IMR-90 (cell line): ENCODE data around the gene CACNG6. TPM values are rescaled to one million over a fixed set of nuclear protein-coding genes. Genes with fewer than 3 reads are reported as not detected.

Experiments used
- ATAC-seq: fragments of 200-7000 bp; cut with Tn5 transposase; 2 replicates; pipeline ENCODE4 v1.9.1; 2020; ENCODE audit warnings: low read depth, mild to moderate bottlenecking, moderate library complexity
- BruUV-seq: library from RNA; stranded (reverse); fragments of 400-500 nt; replicated peaks from 2 replicates; lab custom pipeline; 2021; lab: Mats Ljungman, UMichigan
- CTCF ChIA-PET: fragments of 300-600 bp; formaldehyde crosslinking; extraction: SDS; loops from one replicate; lab custom pipeline; 2021; ENCODE audit warnings: antibody characterized with exemption; lab: Yijun Ruan, JAX
- POLR2A ChIA-PET: fragments of 300-600 bp; sonication (Branson Sonifier 250); formaldehyde crosslinking; loops from one replicate; lab custom pipeline; 2022; ENCODE audit warnings: antibody characterized with exemption; ENCODE audit not compliant: unreplicated experiment; lab: Charles Lee
- DNase-seq: peaks from one replicate; pipeline ENCODE4 v3.0.0; 2013
- H2AFZ ChIP-seq: replicated peaks from 2 replicates; pipeline ENCODE3; 2013; ENCODE audit warnings: low read length, mild to moderate bottlenecking; ENCODE audit not compliant: poor library complexity
- H2AK5ac ChIP-seq: 2 replicates; pipeline ENCODE4 v1.6.1; 2013; ENCODE audit warnings: low read depth, low read length, inconsistent platforms
- H2AK9ac ChIP-seq: replicated peaks from 2 replicates; pipeline ENCODE3; 2013; ENCODE audit warnings: mild to moderate bottlenecking, low read depth, low read length, moderate library complexity; ENCODE audit not compliant: poor library complexity
- H2BK120ac ChIP-seq: 2 replicates; pipeline ENCODE4 v1.6.1; 2013; ENCODE audit warnings: low read depth, low read length, inconsistent platforms
- H2BK15ac ChIP-seq: 3 replicates; pipeline ENCODE4 v1.6.1; 2013; ENCODE audit warnings: low read depth, low read length, inconsistent platforms
- H2BK20ac ChIP-seq: 2 replicates; pipeline ENCODE4 v1.6.1; 2013; ENCODE audit warnings: low read depth, mild to moderate bottlenecking, inconsistent platforms, low read length, moderate library complexity
- H2BK5ac ChIP-seq: 2 replicates; pipeline ENCODE4 v1.6.1; 2013; ENCODE audit warnings: mild to moderate bottlenecking, low read depth, low read length, inconsistent platforms; ENCODE audit not compliant: poor library complexity, severe bottlenecking
- H3K14ac ChIP-seq: replicated peaks from 2 replicates; pipeline ENCODE4 v1.6.1; 2013; ENCODE audit warnings: low read depth, low read length, inconsistent platforms
- H3K18ac ChIP-seq: 2 replicates; pipeline ENCODE4 v1.6.1; 2013; ENCODE audit warnings: low read depth, low read length, control low read depth
- H3K23ac ChIP-seq: 2 replicates; pipeline ENCODE4 v1.6.1; 2013; ENCODE audit warnings: low read depth, low read length, inconsistent platforms
- H3K27ac ChIP-seq: 2 replicates; pipeline ENCODE4 v1.5.1; 2013; ENCODE audit warnings: mild to moderate bottlenecking, control low read depth, low read length; ENCODE audit not compliant: insufficient read depth
- H3K27me3 ChIP-seq: 2 replicates; pipeline ENCODE4 v1.6.1; 2013; ENCODE audit warnings: low read length; ENCODE audit not compliant: control insufficient read depth, insufficient read depth
- H3K36me3 ChIP-seq: 2 replicates; pipeline ENCODE4 v1.6.1; 2013; ENCODE audit warnings: low read length, mixed read lengths; ENCODE audit not compliant: control insufficient read depth, insufficient read depth
- H3K4ac ChIP-seq: 2 replicates; pipeline ENCODE4 v1.6.1; 2013; ENCODE audit warnings: low read depth, low read length, inconsistent platforms
- H3K4me1 ChIP-seq: 2 replicates; pipeline ENCODE4 v1.6.1; 2013; ENCODE audit warnings: low read length, mixed read lengths; ENCODE audit not compliant: control insufficient read depth, insufficient read depth
- H3K4me2 ChIP-seq: 2 replicates; pipeline ENCODE4 v1.6.1; 2013; ENCODE audit warnings: low read depth, mild to moderate bottlenecking, control low read depth, low read length, moderate library complexity
- H3K4me3 ChIP-seq: 2 replicates; pipeline ENCODE4 v1.5.1; 2013; ENCODE audit warnings: low read depth, mild to moderate bottlenecking, control low read depth, low read length, moderate library complexity; ENCODE audit not compliant: insufficient read depth
- H3K56ac ChIP-seq: 2 replicates; pipeline ENCODE4 v1.6.1; 2013; ENCODE audit warnings: low read length, inconsistent platforms; ENCODE audit not compliant: insufficient read depth; ENCODE audit errors: extremely low read depth
- H3K79me1 ChIP-seq, 2 experiments: 2 replicates each; pipeline ENCODE4 v1.6.1; 2013; ENCODE audit warnings: low read length in 2 of 2, inconsistent platforms in 1 of 2, low read depth in 1 of 2
- H3K9ac ChIP-seq: 2 replicates; pipeline ENCODE4 v1.6.1; 2013; ENCODE audit warnings: low read depth, low read length, control low read depth
- H3K9me1 ChIP-seq: 2 replicates; pipeline ENCODE4 v1.6.1; 2013; ENCODE audit warnings: low read length, inconsistent platforms; ENCODE audit not compliant: insufficient read depth
- H3K9me3 ChIP-seq: 2 replicates; pipeline ENCODE4 v1.6.1; 2013; ENCODE audit warnings: low read length; ENCODE audit not compliant: control insufficient read depth, insufficient read depth
- H4K20me1 ChIP-seq: 2 replicates; pipeline ENCODE4 v1.6.1; 2013; ENCODE audit warnings: low read length, inconsistent platforms; ENCODE audit not compliant: insufficient read depth
- H4K5ac ChIP-seq: 2 replicates; pipeline ENCODE4 v1.6.1; 2013; ENCODE audit warnings: mild to moderate bottlenecking, low read depth, low read length, control low read depth
- H4K8ac ChIP-seq, 2 experiments: 2 replicates each; pipeline ENCODE4 v1.6.1; 2013; ENCODE audit warnings: low read depth in 2 of 2, low read length in 2 of 2, control low read depth in 1 of 2, inconsistent platforms in 1 of 2
- H4K91ac ChIP-seq: 2 replicates; pipeline ENCODE4 v1.6.1; 2013; ENCODE audit warnings: low read depth, low read length, inconsistent platforms; ENCODE audit not compliant: insufficient read depth
- BHLHE40 ChIP-seq: fragments of 150-350 bp; IDR thresholded peaks from 2 replicates; pipeline ENCODE4 v1.6.1; 2016; ENCODE audit warnings: mild to moderate bottlenecking, low read depth, low read length
- CEBPB ChIP-seq: IDR thresholded peaks from 2 replicates; pipeline ENCODE4 v1.6.1; 2012; ENCODE audit warnings: low read depth, low read length, improper control_type of control experiment
- CHD1 ChIP-seq: IDR thresholded peaks from 2 replicates; pipeline ENCODE4 v1.6.1; 2012; ENCODE audit warnings: low read depth, low read length, improper control_type of control experiment
- FOS ChIP-seq: fragments of 150-350 bp; IDR thresholded peaks from 2 replicates; pipeline ENCODE4 v1.6.1; 2016; ENCODE audit warnings: low read depth, low read length
- MAFK ChIP-seq: IDR thresholded peaks from 2 replicates; pipeline ENCODE4 v1.6.1; 2012; ENCODE audit warnings: low read depth, low read length, improper control_type of control experiment
- MAZ ChIP-seq: IDR thresholded peaks from 2 replicates; pipeline ENCODE4 v1.6.1; 2012; ENCODE audit warnings: low read depth, mild to moderate bottlenecking, low read length, improper control_type of control experiment, moderate library complexity, borderline replicate concordance
- MXI1 ChIP-seq: IDR thresholded peaks from 2 replicates; pipeline ENCODE4 v1.6.1; 2012; ENCODE audit warnings: low read depth, mild to moderate bottlenecking, low read length, moderate library complexity, borderline replicate concordance
- NFE2L2 ChIP-seq: fragments of 150-350 bp; IDR thresholded peaks from 2 replicates; pipeline ENCODE4 v1.6.1; 2016; ENCODE audit warnings: low read depth, mild to moderate bottlenecking, low read length
- POLR2A ChIP-seq: IDR thresholded peaks from 2 replicates; pipeline ENCODE4 v1.6.1; 2012; ENCODE audit warnings: mild to moderate bottlenecking, low read depth, low read length
- RAD21 ChIP-seq: IDR thresholded peaks from 2 replicates; pipeline ENCODE4 v1.6.1; 2012; ENCODE audit warnings: low read length, improper control_type of control experiment
- RCOR1 ChIP-seq: IDR thresholded peaks from 2 replicates; pipeline ENCODE4 v1.6.1; 2012; ENCODE audit warnings: mild to moderate bottlenecking, low read length, improper control_type of control experiment; ENCODE audit not compliant: insufficient replicate concordance
- RFX5 ChIP-seq: IDR thresholded peaks from 2 replicates; pipeline ENCODE4 v1.8.0; 2012; ENCODE audit warnings: low read depth, mild to moderate bottlenecking, low read length, moderate library complexity
- SMC3 ChIP-seq: fragments of 150-350 bp; IDR thresholded peaks from 2 replicates; pipeline ENCODE4 v1.6.1; 2016; ENCODE audit warnings: low read depth, mild to moderate bottlenecking, antibody characterized with exemption, low read length, moderate library complexity
- WGBS, 2 experiments: methylation state at CpG; one replicate each; pipeline versions ENCODE4 v1.1.5 to v1.1.7; 2013; ENCODE audit warnings: missing lambda C conversion rate in 2 of 2; ENCODE audit not compliant: insufficient read length in 1 of 2; ENCODE audit errors: extremely low coverage in 2 of 2; 5-methylcytosine and 5-hydroxymethylcytosine counted together
- dilution Hi-C: fragments of 300-500 bp; cut with HindIII; formaldehyde crosslinking; loops from one replicate; pipeline ENCODE4 v1.14.3; 2018; ENCODE audit warnings: low sequenced_read_pairs; ENCODE audit not compliant: unreplicated experiment
- in situ Hi-C: fragments of 300-500 bp; cut with MboI; formaldehyde crosslinking; loops from 3 replicates; pipeline ENCODE4 v1.14.3; 2019; ENCODE audit warnings: low sequenced_read_pairs, inconsistent platforms, mixed read lengths
- intact Hi-C: fragments of 100-400 bp; cut with micrococcal nuclease; formaldehyde crosslinking; loops from 2 replicates; pipeline ENCODE4 v1.10.0; 2022
- polyA plus RNA-seq, 3 experiments: library from polyadenylated mRNA; depleted of rRNA; stranded (reverse); fragments of >200 nt; gene quantifications; 2 replicates each; pipeline ENCODE4 v1.2.3, GENCODE V29; 2012; ENCODE audit warnings: low replicate concordance in 1 of 3
- total RNA-seq: library from RNA; depleted of rRNA; stranded (reverse); fragments of >200 nt; gene quantifications from 2 replicates; pipeline ENCODE4 v1.2.3, GENCODE V29; 2012
- TF ChIP-seq, protein P1 (sequence below): fragments of 150-350 bp; IDR thresholded peaks from 2 replicates; pipeline ENCODE4 v1.6.1; 2017; ENCODE audit warnings: mild to moderate bottlenecking, antibody characterized with exemption, low read length, low read depth
- TF ChIP-seq, protein P2 (sequence below): fragments of 150-350 bp; IDR thresholded peaks from 2 replicates; pipeline ENCODE4 v1.6.1; 2016; ENCODE audit warnings: low read depth, mild to moderate bottlenecking, low read length, moderate library complexity, borderline replicate concordance
- TF ChIP-seq, protein P3 (sequence below): conservative IDR thresholded peaks from 2 replicates; pipeline ENCODE4 v1.5.1; 2012; ENCODE audit warnings: mild to moderate bottlenecking, low read depth, low read length, improper control_type of control experiment

The CACNG6 gene
- total and polyA plus RNA-seq, 2 of the 4 experiments (the other 2 are of a cell fraction) = not detected

DNA sequence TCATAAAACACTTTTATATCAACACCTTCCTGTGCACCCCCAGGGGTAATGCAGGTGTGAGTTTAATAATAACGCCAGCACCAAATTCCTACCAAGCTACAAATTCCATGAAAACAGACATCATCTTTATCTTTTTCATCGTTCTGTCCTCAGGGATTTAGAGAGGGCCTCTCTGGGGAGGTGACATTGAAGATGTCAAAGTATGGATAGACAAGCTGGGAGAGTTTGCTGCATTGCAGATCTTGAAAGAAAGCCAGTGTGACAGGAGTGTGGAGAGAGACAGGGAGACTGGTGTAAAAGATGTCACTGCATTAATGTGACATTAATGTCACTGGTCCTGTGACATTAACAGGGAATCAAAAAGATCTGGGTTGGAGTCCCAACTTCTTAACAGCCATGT, 10.1 kb downstream of the CACNG6 start:
- ATAC-seq (no peak), DNase-seq (no peak)
- Histone ChIP-seq H2AK9ac (no peak overlapping the region), H3K23ac (no peak overlapping the region), H3K14ac (no peak overlapping the region), H3K36me3 (no peaks in the 10 kb centered on the region), H4K91ac (no peak overlapping the region), H2BK120ac (no peak overlapping the region), H4K5ac (no peak overlapping the region), H3K9me1 (no peaks in the 10 kb centered on the region), H3K4me2 (no peak overlapping the region), H2AK5ac (no peak overlapping the region), H3K56ac (no peak overlapping the region), H3K4me3 (no peak overlapping the region), H3K79me1 (no peaks in the 10 kb centered on the region), H3K4me1 (no peaks in the 10 kb centered on the region), H3K27ac (no peak overlapping the region), H3K4ac (no peak overlapping the region), H2BK15ac (no peak overlapping the region), H3K18ac (no peak overlapping the region), H3K27me3 (peaks cover 11% of the 10 kb centered on the region), H3K9ac (no peak overlapping the region), H2BK20ac (no peak overlapping the region), H3K9me3 (no peaks in the 10 kb centered on the region; the same call in 1 of the 2 replicates), H2BK5ac (no peak overlapping the region), H4K8ac (no peak overlapping the region), H4K20me1 (no peaks in the 10 kb centered on the region), H2AFZ (no peak overlapping the region)
- in situ Hi-C loops (no loop called here), dilution Hi-C loops (no loop called here), intact Hi-C loops (no loop called here)
- WGBS, 2 experiments = no CpG with 5 or more reads among the region's 2 CpGs
- ChIA-PET CTCF (interaction anchor here (0.8 kb wide), 1 partner anchor 21 kb away, joined by 4 read pairs; no protein-coding TSS in a partner anchor), POLR2A (no interaction called here)
- BruUV-seq = no TSS peak
- TF ChIP-seq POLR2A (no peak), SMC3 (no peak), RCOR1 (no peak), CHD1 (no peak), FOS (no peak), MAFK (no peak), NFE2L2 (no peak), RFX5 (no peak), MAZ (no peak), CEBPB (no peak), BHLHE40 (no peak), RAD21 (no peak), MXI1 (no peak)
- TF ChIP-seq, protein P1, sequence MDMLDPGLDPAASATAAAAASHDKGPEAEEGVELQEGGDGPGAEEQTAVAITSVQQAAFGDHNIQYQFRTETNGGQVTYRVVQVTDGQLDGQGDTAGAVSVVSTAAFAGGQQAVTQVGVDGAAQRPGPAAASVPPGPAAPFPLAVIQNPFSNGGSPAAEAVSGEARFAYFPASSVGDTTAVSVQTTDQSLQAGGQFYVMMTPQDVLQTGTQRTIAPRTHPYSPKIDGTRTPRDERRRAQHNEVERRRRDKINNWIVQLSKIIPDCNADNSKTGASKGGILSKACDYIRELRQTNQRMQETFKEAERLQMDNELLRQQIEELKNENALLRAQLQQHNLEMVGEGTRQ = no peak
- TF ChIP-seq, protein P2, sequence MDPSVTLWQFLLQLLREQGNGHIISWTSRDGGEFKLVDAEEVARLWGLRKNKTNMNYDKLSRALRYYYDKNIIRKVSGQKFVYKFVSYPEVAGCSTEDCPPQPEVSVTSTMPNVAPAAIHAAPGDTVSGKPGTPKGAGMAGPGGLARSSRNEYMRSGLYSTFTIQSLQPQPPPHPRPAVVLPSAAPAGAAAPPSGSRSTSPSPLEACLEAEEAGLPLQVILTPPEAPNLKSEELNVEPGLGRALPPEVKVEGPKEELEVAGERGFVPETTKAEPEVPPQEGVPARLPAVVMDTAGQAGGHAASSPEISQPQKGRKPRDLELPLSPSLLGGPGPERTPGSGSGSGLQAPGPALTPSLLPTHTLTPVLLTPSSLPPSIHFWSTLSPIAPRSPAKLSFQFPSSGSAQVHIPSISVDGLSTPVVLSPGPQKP = no peak
- TF ChIP-seq, protein P3, sequence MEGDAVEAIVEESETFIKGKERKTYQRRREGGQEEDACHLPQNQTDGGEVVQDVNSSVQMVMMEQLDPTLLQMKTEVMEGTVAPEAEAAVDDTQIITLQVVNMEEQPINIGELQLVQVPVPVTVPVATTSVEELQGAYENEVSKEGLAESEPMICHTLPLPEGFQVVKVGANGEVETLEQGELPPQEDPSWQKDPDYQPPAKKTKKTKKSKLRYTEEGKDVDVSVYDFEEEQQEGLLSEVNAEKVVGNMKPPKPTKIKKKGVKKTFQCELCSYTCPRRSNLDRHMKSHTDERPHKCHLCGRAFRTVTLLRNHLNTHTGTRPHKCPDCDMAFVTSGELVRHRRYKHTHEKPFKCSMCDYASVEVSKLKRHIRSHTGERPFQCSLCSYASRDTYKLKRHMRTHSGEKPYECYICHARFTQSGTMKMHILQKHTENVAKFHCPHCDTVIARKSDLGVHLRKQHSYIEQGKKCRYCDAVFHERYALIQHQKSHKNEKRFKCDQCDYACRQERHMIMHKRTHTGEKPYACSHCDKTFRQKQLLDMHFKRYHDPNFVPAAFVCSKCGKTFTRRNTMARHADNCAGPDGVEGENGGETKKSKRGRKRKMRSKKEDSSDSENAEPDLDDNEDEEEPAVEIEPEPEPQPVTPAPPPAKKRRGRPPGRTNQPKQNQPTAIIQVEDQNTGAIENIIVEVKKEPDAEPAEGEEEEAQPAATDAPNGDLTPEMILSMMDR = no peak
